Thoracic aorta (tissue), 2 donors: ENCODE measurements around the gene TCF15. TPM values are rescaled to one million over a fixed set of nuclear protein-coding genes. Genes with fewer than 3 reads are reported as not detected.

ENCODE experiments used
- ATAC-seq: fragments of 150-250 bp; one replicate; pipeline ENCODE4 v1.8.0; 2017; ENCODE audit warnings: low read depth; ENCODE audit not compliant: insufficient number of reproducible peaks, low FRiP score
- DNase-seq: peaks from one replicate; pipeline ENCODE4 v3.0.0-alpha.2; 2020; ENCODE audit warnings: low spot score
- H3K27ac ChIP-seq, 2 donors: fragments of 200-600 bp; sonication (generic); 1 replicate in 1 of 2; 2 replicates in 1 of 2; pipeline ENCODE4 v1.5.1; 2016; ENCODE audit warnings: mild to moderate bottlenecking in 2 of 2, moderate library complexity in 2 of 2
- H3K27me3 ChIP-seq: fragments of 200-600 bp; sonication (generic); replicated peaks from 2 replicates; pipeline ENCODE4 v1.6.0; 2016; ENCODE audit warnings: mild to moderate bottlenecking; ENCODE audit not compliant: insufficient read depth
- H3K36me3 ChIP-seq: fragments of 200-600 bp; sonication (generic); one replicate; pipeline ENCODE4 v1.5.1; 2016
- H3K4me1 ChIP-seq, 2 donors: fragments of 200-600 bp; sonication (generic); 1 replicate in 1 of 2; 2 replicates in 1 of 2; pipeline versions ENCODE4 v1.5.1 to v1.6.0; 2016; ENCODE audit warnings: low read depth in 2 of 2, mild to moderate bottlenecking in 1 of 2; ENCODE audit not compliant: control insufficient read depth in 1 of 2
- H3K4me3 ChIP-seq: fragments of 200-600 bp; sonication (generic); 2 replicates; pipeline ENCODE4 v1.5.1; 2016; ENCODE audit warnings: mild to moderate bottlenecking
- H3K9me3 ChIP-seq: fragments of 200-600 bp; sonication (generic); 2 replicates; pipeline ENCODE4 v1.5.1; 2016
- CTCF ChIP-seq: fragments of 200-600 bp; sonication (generic); IDR thresholded peaks from one replicate; pipeline ENCODE4 v1.5.1; 2019; ENCODE audit warnings: antibody characterized with exemption
- total RNA-seq, 2 donors: library from RNA; depleted of rRNA; stranded (reverse); fragments of >200 nt; gene quantifications; one replicate each; pipeline versions ENCODE4 v1.1.0 to v1.2.3, GENCODE V29; 2016

The TCF15 gene
- total RNA-seq, 2 donors from 2014 or later, result not detected

GRCh38 chr20:609371-609964 lies 641 bp downstream of the TCF15 start:
- no peak overlapping the region for H3K27ac ChIP-seq
- ATAC-seq (no peak), DNase-seq (no peak)
- H3K36me3 ChIP-seq, result no peaks in the 10 kb centered on the region
- H3K4me1 ChIP-seq, result no peaks in the 10 kb centered on the region
- H3K4me3 ChIP-seq, result no peak overlapping the region
- H3K27me3 ChIP-seq, result peaks cover 13% of the 10 kb centered on the region
- TF ChIP-seq CTCF, result no peak
- H3K9me3 ChIP-seq, result no peaks in the 10 kb centered on the region

DNA sequence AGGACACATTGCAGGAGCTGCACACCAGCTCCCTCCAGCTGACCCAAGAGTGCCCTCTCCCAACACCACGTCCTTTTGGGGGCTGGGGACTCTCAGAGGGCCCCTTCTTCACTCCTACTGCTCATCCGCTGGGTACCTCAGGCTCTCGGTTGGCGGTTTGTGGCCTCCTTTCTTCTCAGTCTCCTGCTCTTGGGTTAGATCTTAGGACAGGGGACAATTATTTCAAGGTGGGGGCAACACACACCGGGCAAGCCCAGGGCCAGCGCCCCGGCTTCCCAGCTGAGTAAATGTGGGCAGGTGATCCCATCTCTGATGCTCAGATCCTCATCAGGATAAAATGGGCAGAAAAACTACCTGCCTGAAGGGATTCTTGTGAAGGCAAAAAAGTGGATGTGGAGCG lies 1.1 kb downstream of the TCF15 start:
- DNase-seq (no peak), ATAC-seq (no peak)
- Histone ChIP-seq H3K4me1 (no peaks in the 10 kb centered on the region), H3K27me3 (peaks cover 13% of the 10 kb centered on the region), H3K4me3 (no peak overlapping the region), H3K9me3 (no peaks in the 10 kb centered on the region), H3K27ac (no peak overlapping the region), H3K36me3 (no peaks in the 10 kb centered on the region)
- TF ChIP-seq CTCF, result no peak

GRCh38 chr20:607476-607875 lies 2.6 kb downstream of the TCF15 start:
- ATAC-seq (no peak), DNase-seq (no peak)

DNA sequence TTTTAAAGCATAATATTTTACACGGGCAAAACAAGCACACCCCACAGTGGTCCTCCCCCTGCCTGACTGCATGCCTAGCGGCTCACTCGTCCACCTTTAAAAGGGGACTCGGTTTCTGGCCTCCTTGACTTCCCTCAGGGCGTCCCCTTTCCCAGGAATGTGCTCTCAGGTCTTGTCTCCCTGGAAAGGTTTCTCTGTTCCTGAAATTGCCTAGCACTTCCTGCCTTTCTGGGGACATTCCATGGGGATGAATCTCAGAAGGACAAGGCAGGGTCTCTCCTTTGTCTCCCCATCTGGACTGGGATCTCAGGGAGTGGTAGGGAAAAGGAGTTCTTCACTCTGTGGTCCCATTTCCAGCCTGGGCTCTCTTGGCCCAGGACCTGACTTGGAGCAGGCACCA lies 4.9 kb downstream of the TCF15 start:
- no peak for TF ChIP-seq CTCF
- Histone ChIP-seq H3K9me3 (no peaks in the 10 kb centered on the region), H3K4me3 (no peak overlapping the region), H3K36me3 (no peaks in the 10 kb centered on the region), H3K27ac (no peak overlapping the region), H3K27me3 (peaks cover 4% of the 10 kb centered on the region), H3K4me1 (no peaks in the 10 kb centered on the region)
- DNase-seq (no peak), ATAC-seq (no peak)

More at GRCh38 chr20:607476-607875, 2.6 kb downstream of the TCF15 start:
- Histone ChIP-seq H3K27me3 (peaks cover 13% of the 10 kb centered on the region), H3K4me1 (no peaks in the 10 kb centered on the region), H3K4me3 (no peak overlapping the region), H3K9me3 (no peaks in the 10 kb centered on the region), H3K27ac (no peak overlapping the region), H3K36me3 (no peaks in the 10 kb centered on the region)
- no peak for TF ChIP-seq CTCF

- Histone ChIP-seq H3K4me3 (no peak overlapping the region), H3K36me3 (no peaks in the 10 kb centered on the region), H3K9me3 (no peaks in the 10 kb centered on the region), H3K27ac (no peak overlapping the region), H3K27me3 (peaks cover 4% of the 10 kb centered on the region), H3K4me1 (no peaks in the 10 kb centered on the region)
- DNase-seq, result no peak
- no peak for TF ChIP-seq CTCF
- ATAC-seq, result no peak
Measured at GRCh38 chr20:603116-603640, 6.9 kb downstream of the TCF15 start.
